KMS-11 (cell line): Measurements from ENCODE around the gene RYR1.
A peak's percentile ranks its signal among the peaks of the same experiment; 100 is the strongest.

Experiments used
- H2AFZ ChIP-seq: fragments of 200-600 bp; sonication (generic); 2 replicates; pipeline ENCODE4 v1.6.1; 2016; ENCODE audit warnings: antibody characterized with exemption, mixed run types, low read depth
- H3K27ac ChIP-seq: fragments of 200-600 bp; sonication (generic); 2 replicates; pipeline ENCODE4 v1.6.1; 2016; ENCODE audit warnings: mild to moderate bottlenecking, mixed run types
- H3K27me3 ChIP-seq: fragments of 200-600 bp; sonication (generic); 2 replicates; pipeline ENCODE4 v1.6.1; 2017; ENCODE audit warnings: mild to moderate bottlenecking, low read depth, mixed run types, moderate library complexity; ENCODE audit not compliant: insufficient read depth
- H3K36me3 ChIP-seq: fragments of 200-600 bp; sonication (generic); 2 replicates; pipeline ENCODE4 v1.6.1; 2017; ENCODE audit warnings: mild to moderate bottlenecking, mixed run types; ENCODE audit not compliant: insufficient read depth
- H3K4me1 ChIP-seq: fragments of 200-600 bp; sonication (generic); 2 replicates; pipeline ENCODE4 v1.6.1; 2016; ENCODE audit warnings: mild to moderate bottlenecking, low read depth, mixed run types; ENCODE audit not compliant: poor library complexity, severe bottlenecking
- H3K4me2 ChIP-seq: fragments of 200-600 bp; sonication (generic); 2 replicates; pipeline ENCODE4 v1.7.0; 2016; ENCODE audit warnings: mild to moderate bottlenecking, mixed run types
- H3K4me3 ChIP-seq: fragments of 200-600 bp; sonication (generic); IDR thresholded peaks from 2 replicates; pipeline ENCODE4 v1.6.1; 2017; ENCODE audit warnings: low read depth, low read length, mixed read lengths; ENCODE audit not compliant: insufficient read depth
- H3K79me2 ChIP-seq: fragments of 200-600 bp; sonication (generic); 2 replicates; pipeline ENCODE4 v1.6.1; 2016; ENCODE audit warnings: low read depth, mixed run types; ENCODE audit not compliant: insufficient read depth
- H3K9ac ChIP-seq: fragments of 200-600 bp; sonication (generic); 2 replicates; pipeline ENCODE4 v1.6.1; 2016; ENCODE audit warnings: mild to moderate bottlenecking, mixed run types
- H4K20me1 ChIP-seq: fragments of 200-600 bp; sonication (generic); 2 replicates; pipeline ENCODE4 v1.6.1; 2016; ENCODE audit warnings: mild to moderate bottlenecking, mixed run types; ENCODE audit not compliant: insufficient read depth
- TF ChIP-seq, protein P1 (sequence below): fragments of 200-600 bp; sonication (generic); conservative IDR thresholded peaks from 2 replicates; pipeline ENCODE4 v1.6.1; 2017; ENCODE audit warnings: low read depth, mild to moderate bottlenecking, antibody characterized with exemption, low read length, moderate library complexity, mixed read lengths

Gene RYR1

DNA sequence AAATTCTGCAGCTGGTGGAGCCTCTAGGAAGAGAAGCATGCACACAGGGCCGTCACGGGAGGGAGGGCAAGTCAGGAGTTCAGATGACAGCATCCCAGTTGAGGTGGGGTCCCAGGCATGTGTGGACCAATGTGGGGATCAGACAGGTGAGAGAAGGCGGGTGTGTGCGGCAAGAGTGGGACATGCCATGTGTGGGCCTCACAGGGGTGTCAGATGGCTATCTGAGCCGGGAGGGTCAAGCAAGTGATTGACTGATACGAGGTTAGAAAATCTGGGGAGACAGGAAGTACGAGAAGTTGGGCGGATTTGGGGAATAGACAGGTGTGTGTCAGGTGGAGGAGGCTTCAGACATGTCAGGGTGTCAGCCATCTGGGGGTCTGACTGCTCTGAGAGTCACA is 16.3 kb upstream of the RYR1 start:
- H3K9ac ChIP-seq = no peak overlapping the region
- H3K27me3 ChIP-seq = peaks cover 31% of the 10 kb centered on the region; the same call in 1 of the 2 replicates
- H3K4me1 ChIP-seq = peaks cover 4% of the 10 kb centered on the region
- H3K27ac ChIP-seq = no peak overlapping the region
- H3K36me3 ChIP-seq = no peaks in the 10 kb centered on the region
- H3K4me3 ChIP-seq = no peak overlapping the region
- H3K79me2 ChIP-seq = no peaks in the 10 kb centered on the region
- H2AFZ ChIP-seq = no peak overlapping the region
- no peaks in the 10 kb centered on the region for H4K20me1 ChIP-seq
- TF ChIP-seq, protein P1, sequence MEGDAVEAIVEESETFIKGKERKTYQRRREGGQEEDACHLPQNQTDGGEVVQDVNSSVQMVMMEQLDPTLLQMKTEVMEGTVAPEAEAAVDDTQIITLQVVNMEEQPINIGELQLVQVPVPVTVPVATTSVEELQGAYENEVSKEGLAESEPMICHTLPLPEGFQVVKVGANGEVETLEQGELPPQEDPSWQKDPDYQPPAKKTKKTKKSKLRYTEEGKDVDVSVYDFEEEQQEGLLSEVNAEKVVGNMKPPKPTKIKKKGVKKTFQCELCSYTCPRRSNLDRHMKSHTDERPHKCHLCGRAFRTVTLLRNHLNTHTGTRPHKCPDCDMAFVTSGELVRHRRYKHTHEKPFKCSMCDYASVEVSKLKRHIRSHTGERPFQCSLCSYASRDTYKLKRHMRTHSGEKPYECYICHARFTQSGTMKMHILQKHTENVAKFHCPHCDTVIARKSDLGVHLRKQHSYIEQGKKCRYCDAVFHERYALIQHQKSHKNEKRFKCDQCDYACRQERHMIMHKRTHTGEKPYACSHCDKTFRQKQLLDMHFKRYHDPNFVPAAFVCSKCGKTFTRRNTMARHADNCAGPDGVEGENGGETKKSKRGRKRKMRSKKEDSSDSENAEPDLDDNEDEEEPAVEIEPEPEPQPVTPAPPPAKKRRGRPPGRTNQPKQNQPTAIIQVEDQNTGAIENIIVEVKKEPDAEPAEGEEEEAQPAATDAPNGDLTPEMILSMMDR = no peak
- no peak overlapping the region for H3K4me2 ChIP-seq

DNA sequence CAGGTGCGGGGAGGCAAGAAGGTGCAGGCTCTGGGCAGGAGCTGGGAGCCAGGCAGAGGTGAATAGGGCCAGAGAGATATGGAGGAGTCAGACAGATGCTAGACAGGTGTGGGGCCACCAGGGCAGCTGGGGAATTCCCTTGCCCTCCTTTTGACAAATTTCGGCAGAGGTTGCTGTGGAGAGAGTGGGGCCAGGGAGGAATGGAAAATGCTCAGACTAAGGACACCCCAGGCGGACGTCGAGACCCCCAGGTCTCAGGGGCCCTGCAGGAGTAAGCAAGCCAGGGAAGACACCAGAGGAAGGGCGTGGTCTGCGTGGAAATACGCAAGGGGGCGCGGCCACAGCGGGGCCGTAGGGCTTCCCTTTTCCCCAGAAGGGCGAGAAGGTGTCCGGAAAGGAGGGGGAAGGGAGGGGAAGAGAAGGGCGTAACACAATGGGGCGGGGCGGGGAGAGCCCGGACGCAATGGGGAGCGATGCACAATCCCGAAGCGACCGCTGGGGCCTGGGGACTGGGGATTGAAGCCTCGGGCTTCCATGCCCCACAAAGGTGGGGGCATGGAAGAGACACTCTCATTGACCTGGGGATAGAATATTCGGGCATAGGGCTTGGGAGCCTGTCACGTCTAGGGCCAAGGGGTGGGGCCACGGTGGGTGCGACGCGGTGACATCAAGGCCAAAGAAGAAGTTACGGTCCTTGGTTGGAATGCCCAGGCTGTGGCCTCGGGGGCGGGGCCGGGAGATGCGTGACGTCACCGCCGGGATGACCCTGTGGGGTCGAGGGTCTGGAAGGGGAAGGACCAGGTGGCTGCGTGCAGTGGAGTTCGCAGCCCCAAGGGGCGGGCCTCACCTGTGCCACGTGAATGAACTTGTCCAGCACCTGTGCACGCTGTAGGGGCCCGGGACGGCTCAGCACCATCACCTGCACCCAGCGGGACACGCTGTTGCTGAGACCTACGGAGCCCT is 15.7 kb upstream of the RYR1 start:
- Histone ChIP-seq H3K79me2 (no peaks in the 10 kb centered on the region), H3K4me1 (peaks cover 4% of the 10 kb centered on the region), H4K20me1 (no peaks in the 10 kb centered on the region), H3K27me3 (peaks cover 26% of the 10 kb centered on the region; the same call in 1 of the 2 replicates), H3K36me3 (no peaks in the 10 kb centered on the region), H3K4me2 (peak overlapping the region; percentile 3; the same call in 1 of the 2 replicates), H3K27ac (no peak overlapping the region), H2AFZ (peak overlapping the region; percentile 27; the same call in 1 of the 2 replicates), H3K4me3 (no peak overlapping the region), H3K9ac (no peak overlapping the region)
- TF ChIP-seq, protein P1 = no peak

DNA sequence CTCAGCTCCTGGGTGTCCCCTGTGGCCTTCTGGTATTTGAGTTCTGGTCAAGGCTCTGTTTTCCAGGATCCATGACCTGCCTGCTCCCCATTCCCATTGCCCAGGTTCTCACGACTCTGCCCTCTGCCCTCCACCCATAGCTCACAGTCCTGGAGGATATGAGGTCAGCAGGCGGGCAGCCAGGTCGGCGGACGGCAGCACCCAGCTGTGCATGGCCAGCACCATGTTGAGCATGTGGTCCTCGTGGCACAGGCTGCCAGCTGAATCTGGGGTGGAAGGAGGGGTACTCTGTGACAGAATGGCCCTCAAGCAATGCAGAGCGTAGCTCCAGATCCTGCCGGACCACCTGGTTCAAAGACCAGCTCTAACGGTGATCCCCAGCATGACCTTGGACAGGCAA is 12.6 kb upstream of the RYR1 start:
- TF ChIP-seq, protein P1 = no peak
- no peaks in the 10 kb centered on the region for H3K36me3 ChIP-seq

DNA sequence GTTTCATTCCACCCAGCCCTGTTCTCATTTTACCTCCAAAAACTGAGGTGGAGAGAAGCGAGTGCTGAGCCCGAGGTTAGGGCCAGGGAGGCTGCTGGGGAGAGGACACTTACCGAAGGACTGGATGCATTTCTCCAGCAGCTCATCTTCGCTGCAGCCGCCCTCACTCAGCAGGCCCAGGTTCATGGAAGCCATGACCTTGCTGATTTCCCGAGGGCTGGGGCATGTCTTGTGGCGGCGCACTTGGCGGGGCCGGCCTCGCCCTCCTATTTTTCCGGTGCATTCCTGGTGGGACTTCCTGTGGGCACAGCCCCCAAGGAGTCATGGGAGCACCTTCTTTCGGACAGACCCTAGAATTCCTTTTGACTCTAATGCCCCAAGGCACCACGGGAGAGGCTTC is 11.6 kb upstream of the RYR1 start:
- Histone ChIP-seq H3K4me2 (no peak overlapping the region), H4K20me1 (no peaks in the 10 kb centered on the region), H3K27me3 (peaks cover 18% of the 10 kb centered on the region; the same call in 1 of the 2 replicates), H2AFZ (no peak overlapping the region), H3K27ac (no peak overlapping the region), H3K79me2 (no peaks in the 10 kb centered on the region), H3K4me1 (peaks cover 4% of the 10 kb centered on the region), H3K9ac (no peak overlapping the region), H3K4me3 (no peak overlapping the region), H3K36me3 (no peaks in the 10 kb centered on the region)
- TF ChIP-seq, protein P1 = no peak

More for the DNA sequence above, 12.6 kb upstream of the RYR1 start:
- Histone ChIP-seq H3K27ac (no peak overlapping the region), H4K20me1 (no peaks in the 10 kb centered on the region), H3K4me1 (peaks cover 4% of the 10 kb centered on the region), H3K4me3 (no peak overlapping the region), H3K4me2 (no peak overlapping the region), H2AFZ (no peak overlapping the region), H3K27me3 (peaks cover 18% of the 10 kb centered on the region; the same call in 1 of the 2 replicates), H3K79me2 (no peaks in the 10 kb centered on the region), H3K9ac (no peak overlapping the region)
